ENCODE data around the gene C2CD2.
"Not testable (repeated sequence)": the region's sequence is repeated elsewhere in the genome, so short reads cannot be mapped to it uniquely, and the experiment has no call there.

C2CD2 gene

GRCh38 chr21:41958886-41959563, 5.2 kb upstream of the C2CD2 start:
- DNase-seq (ENCODE audit: low spot score) = peak; percentile 85

DNA sequence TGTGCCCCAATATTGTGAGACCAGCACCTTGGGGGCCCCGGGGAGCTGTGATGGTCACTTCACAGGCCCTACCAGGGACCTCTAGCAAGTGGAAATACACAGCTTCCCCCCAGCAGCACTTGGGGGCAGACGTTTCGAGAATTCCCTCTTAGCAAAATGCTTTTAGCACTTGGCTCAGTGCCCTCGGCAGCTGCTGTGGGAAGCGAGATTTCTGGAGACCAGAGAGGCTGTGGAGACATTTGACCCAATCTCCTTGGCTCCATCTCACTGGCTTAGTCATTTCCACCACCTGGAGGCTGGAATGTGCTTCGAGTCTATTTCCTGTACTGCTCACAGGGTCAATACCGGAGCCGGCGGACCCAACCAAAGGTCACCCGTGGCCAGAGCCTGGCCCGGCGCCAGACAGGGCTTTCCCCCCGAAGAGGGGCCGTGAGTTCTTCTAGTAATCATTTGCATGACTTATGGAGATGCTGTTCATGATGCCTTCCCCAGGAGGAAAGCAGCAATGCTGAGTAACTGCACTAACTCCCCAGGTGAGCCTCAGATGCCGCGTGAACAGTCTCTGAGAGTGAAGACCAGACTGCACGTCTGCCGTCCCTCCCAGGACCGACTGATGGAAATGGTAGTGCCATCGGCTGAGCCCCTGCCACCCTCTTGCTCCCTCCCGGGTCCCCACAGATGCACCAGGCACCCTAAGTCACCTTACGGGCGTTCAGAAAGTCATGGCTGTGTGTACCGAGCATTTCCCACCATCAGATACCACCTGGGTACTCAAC, 4.4 kb upstream of the C2CD2 start:
- DNase-seq (ENCODE audit: low spot score) = peak; percentile 100

- DNase-seq (ENCODE audit: low spot score) = peak; percentile 93
Measured at GRCh38 chr21:41956926-41957729, 3.3 kb upstream of the C2CD2 start.

DNA sequence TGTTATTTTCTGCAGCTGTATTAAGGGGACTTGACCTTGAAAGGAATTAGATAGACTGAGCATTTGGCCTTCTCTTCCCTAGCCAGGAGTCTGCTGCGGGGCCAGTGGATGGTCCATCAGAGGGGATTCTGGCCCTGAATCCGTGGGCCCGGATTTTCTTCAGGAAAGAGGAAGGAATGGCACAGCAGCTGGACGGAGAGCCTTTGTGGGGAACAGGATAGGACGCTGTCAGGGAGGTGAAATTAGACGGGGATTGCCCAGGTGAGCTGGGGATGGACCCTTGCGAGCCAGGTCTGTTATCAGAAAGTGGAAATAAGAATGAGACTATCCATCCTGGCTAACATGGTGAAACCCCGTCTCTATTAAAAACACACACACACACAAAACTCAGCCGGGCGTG, 1.7 kb upstream of the C2CD2 start:
- no peak for DNase-seq (ENCODE audit: low spot score)

DNA sequence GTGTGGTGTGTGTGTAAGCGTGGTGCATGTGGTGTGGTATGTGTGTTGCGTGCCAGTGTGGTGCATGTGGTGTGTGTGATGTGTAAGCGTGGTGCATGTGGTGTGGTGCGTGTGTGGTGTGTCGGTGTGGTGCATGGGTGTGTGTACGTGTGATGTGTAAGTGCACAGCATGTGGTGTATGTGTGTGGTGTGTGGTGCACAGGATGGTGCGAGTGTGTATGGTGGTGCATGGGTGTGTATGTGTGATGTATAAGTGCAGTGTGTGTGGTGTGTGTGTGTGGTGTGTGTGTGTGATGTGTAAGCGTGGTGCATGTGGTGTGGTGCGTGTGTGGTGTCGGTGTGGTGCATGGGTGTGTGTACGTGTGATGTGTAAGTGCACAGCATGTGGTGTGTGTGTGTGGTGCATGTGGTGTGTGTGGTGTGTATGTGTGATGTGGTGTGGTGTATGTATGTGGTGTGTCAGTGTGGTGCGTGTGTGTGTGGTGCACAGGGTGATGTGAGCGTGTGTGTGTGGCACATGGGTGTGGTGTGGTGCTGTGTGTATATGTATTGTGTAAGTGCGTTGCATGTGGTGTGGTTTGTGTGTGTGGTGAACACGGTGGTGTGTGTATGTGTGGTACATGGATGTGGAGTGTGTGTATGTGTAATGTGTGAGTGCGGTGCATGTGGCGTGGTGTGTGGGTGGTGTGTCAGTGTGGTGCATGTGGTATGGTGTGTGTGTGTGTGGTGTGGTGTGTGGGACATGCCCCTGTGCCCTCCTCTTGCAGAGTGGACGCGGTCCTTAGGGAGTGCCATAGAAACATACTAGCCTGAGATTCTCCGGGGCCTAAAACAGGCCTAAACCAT, 1.1 kb upstream of the C2CD2 start:
- DNase-seq (ENCODE audit: low spot score) = peak; percentile 88

GRCh38 chr21:41953249-41953830, 478 bp downstream of the C2CD2 start:
- no peak for DNase-seq (ENCODE audit: low spot score)

GRCh38 chr21:41952568-41953248, 1.1 kb downstream of the C2CD2 start:
- DNase-seq (ENCODE audit: low spot score) = peak; percentile 64

DNA sequence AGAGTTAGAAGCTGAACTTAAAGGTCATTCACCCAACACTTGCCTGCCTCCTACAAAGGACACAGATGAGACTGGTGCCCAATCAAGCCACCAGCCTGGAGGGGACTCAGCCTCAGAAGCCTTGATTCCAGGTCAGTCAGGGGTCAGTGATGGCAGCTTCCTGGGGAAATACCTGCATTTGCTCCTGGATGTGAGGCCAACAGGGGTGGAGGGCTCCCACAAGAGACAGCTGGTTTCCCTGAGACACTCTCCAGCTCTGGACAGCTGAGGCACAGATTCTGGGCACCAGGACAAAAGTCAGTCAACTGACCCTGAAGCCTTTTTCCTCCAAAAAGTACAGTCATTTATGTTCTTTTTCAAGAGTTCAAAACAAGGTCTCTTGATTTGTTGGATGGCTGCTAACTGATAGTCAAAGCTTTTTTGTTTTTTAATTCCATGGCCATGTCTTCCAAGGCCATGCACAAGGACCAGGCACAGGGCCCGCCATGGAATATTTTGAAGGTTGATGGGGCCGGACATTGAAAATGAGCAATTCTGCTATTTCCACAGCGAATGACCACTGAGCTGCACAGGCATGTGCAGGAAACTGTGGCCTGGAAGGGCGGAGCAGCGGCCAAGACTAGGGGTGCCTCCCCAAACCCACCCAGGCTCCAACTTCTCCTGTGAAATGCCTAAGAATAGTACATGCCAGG, 1.8 kb downstream of the C2CD2 start:
- peak; percentile 44 for DNase-seq (ENCODE audit: low spot score)

DNA sequence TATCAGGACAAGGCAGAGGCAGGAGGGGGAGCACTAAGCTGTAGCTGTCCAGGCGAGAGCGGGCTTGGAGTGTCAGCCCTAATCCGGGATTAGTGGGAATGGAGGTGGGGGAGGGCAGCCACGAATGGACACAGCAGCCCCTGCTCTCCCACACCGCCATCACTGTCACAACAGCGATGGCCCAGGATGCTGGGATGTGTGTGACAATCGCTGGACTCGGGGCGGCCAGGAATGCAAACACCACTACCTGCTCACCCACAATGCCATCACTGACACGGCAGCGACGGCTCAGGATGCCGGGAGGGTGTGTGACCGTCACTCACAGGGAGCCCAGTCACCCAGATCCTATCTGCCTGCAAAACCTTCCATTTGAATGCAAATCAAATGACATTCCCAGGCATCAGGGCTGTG, 2.9 kb downstream of the C2CD2 start:
- DNase-seq (ENCODE audit: low spot score) = peak; percentile 40

- DNase-seq (ENCODE audit: low spot score) = not testable (repeated sequence)
Measured at GRCh38 chr21:41949631-41950030, 4.2 kb downstream of the C2CD2 start.

- no peak for DNase-seq (ENCODE audit: low spot score)
Measured at GRCh38 chr21:41948901-41949300, 4.9 kb downstream of the C2CD2 start.

GRCh38 chr21:41948078-41948895, 5.5 kb downstream of the C2CD2 start:
- DNase-seq (ENCODE audit: low spot score) = peak; percentile 82

- peak; percentile 30 for DNase-seq (ENCODE audit: low spot score)
Measured at GRCh38 chr21:41945982-41946381, 7.8 kb downstream of the C2CD2 start.

- no peak for DNase-seq (ENCODE audit: low spot score)
Measured at GRCh38 chr21:41943851-41944250, 10.0 kb downstream of the C2CD2 start.

DNA sequence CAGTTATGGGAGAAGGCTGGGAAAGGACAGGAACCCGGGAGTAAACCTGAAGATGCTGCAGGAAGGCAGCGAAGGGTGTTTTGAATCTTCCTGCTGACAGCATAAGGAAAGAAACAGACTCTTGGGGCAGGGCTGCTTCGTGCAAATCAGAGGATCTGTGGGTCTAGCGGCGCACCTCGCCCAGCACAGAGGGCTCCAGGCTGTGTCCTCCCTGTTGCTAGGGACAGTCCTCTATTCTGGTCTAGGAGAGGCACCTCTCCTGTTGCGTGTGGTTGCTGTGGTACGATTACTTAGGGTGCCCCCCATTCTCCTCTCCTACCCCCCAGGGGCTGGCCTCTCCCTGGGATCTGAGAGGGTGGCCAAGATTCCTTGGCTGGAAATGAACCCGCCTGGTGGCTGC, 11.4 kb downstream of the C2CD2 start:
- no peak for DNase-seq (ENCODE audit: low spot score)

DNA sequence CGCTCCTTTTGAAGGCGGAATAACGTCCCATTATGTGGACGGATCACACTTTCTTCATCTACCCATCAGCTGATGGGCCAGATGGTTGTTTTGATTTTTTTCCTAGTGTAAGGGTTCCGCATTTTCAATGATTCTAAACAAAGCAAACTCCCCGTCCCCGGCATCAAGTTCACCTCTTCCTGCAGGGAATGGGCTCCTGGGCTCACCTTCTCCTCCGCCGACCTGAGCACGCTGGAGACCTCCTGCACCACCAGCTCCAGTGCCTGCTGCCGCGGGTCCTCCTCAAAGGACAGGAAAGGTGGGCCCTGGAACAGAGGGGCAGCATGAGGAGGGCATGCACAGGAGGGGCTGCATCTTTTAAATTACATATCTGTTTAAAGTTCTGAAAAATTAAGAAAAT, 11.9 kb downstream of the C2CD2 start:
- DNase-seq (ENCODE audit: low spot score) = no peak

DNA sequence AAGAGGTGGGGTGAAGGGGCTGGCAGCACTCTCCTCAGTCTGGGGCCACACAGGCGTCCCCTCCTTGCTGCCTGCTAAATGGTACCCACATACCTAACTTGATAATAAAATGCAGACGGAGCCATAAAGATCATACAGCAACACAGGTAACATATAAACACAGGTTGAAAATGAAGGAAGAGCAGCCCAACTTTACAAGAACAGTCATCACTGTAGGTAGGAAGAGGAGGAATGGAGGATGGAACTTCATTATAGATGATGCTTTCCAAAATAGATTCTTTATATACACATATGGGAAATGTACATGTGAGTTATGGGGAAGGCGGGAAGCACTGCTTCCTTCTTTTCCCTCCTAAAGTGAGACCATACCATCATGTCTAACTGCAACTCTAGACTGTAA, 13.4 kb downstream of the C2CD2 start:
- no peak for DNase-seq (ENCODE audit: low spot score)

DNA sequence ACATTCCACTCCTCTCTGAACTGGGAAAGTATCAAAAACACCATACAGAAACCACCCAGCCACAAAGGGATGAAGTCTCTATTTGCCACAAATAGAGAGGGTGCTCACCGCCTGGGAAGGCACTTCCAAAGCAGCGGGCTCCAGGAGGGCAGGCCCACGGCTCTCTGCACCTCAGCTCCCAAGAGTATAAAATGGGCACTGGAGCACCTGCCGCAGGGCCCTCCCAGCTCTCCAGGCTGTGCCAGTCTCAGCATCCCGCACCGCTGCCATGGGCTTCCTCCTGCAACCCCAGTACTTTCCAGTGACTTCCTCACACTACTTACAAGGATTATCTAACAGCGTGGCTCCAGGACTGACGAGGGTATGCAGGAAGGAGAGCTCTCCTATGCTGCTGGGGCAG, 14.4 kb downstream of the C2CD2 start:
- no peak for DNase-seq (ENCODE audit: low spot score)

DNA sequence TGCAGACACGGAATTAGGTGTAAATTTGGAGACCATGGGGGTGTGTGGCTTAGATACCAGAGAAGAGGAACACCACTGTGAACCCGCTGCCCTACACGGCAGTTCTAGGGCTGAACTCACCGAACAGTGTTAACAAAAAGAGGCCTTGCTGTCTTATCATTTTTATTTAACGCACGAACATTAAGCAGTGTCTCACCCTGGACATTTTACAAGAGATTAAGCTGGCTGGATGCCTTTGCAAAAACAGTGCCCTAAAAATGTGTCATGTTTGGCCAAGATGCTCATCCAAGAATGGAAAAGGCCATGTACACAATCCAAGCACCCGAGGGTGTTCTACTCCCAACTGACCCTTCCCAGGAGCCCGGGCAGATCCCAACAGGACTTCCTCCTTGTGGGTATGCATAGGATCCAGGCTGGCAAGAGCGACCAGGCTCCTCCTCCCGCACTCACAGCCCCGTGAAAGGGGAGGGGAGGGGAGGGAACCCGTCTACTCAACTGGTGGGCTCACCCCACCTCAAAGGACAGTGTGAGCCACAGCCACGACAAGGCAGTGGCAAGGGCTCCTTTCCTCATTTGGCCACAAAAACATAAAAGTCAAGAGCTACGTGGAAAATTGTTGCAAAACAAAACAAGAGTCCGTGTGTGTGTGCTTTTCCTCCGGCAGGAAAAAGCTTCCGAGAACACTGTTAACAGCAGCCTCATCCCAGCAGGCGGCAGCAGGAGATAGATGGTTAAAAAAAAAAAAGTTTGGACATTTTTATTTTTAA, 20.3 kb downstream of the C2CD2 start:
- no peak for DNase-seq (ENCODE audit: low spot score)

Data from RKO (cell line).